GM23248 (cell line): ENCODE measurements around the gene PSMA7. TPM values are rescaled to one million over a fixed set of nuclear protein-coding genes. Genes with fewer than 3 reads are reported as not detected.
"Not testable (repeated sequence)": the region's sequence is repeated elsewhere in the genome, so short reads cannot be mapped to it uniquely, and the experiment has no call there.

Experiments
- DNase-seq: peaks from one replicate; pipeline ENCODE4 v3.0.0-alpha.2; 2015
- H2AFZ ChIP-seq: fragments of 200-600 bp; sonication (generic); 2 replicates; pipeline ENCODE4 v1.6.1; 2016; ENCODE audit warnings: antibody characterized with exemption
- H3F3A ChIP-seq: fragments of 200-600 bp; sonication (generic); 2 replicates; pipeline ENCODE4 v1.6.1; 2016; ENCODE audit warnings: mild to moderate bottlenecking, antibody characterized with exemption, mixed run types; ENCODE audit not compliant: insufficient read depth
- H3K27ac ChIP-seq: fragments of 200-600 bp; sonication (generic); 2 replicates; pipeline ENCODE4 v1.5.1; 2016; ENCODE audit warnings: mild to moderate bottlenecking
- H3K27me3 ChIP-seq: fragments of 200-600 bp; sonication (generic); replicated peaks from 2 replicates; pipeline ENCODE4 v1.6.1; 2016; ENCODE audit warnings: mild to moderate bottlenecking; ENCODE audit not compliant: insufficient read depth
- H3K36me3 ChIP-seq: fragments of 200-600 bp; sonication (generic); 2 replicates; pipeline ENCODE4 v1.6.1; 2016; ENCODE audit warnings: low read depth, mild to moderate bottlenecking
- H3K4me1 ChIP-seq: fragments of 200-600 bp; sonication (generic); 2 replicates; pipeline ENCODE4 v1.6.1; 2016; ENCODE audit warnings: mild to moderate bottlenecking; ENCODE audit not compliant: insufficient read depth
- H3K4me2 ChIP-seq: fragments of 200-600 bp; sonication (generic); one replicate; pipeline ENCODE4 v1.6.1; 2016; ENCODE audit warnings: mild to moderate bottlenecking; ENCODE audit not compliant: unreplicated experiment
- H3K4me3 ChIP-seq: fragments of 200-600 bp; sonication (generic); 2 replicates; pipeline ENCODE4 v1.5.1; 2016; ENCODE audit warnings: mild to moderate bottlenecking
- H3K79me2 ChIP-seq: fragments of 200-600 bp; sonication (generic); 2 replicates; pipeline ENCODE4 v1.6.1; 2016; ENCODE audit warnings: mild to moderate bottlenecking; ENCODE audit not compliant: insufficient read depth
- H3K9ac ChIP-seq: fragments of 200-600 bp; sonication (generic); 2 replicates; pipeline ENCODE4 v1.6.1; 2016; ENCODE audit warnings: mild to moderate bottlenecking
- H3K9me2 ChIP-seq: fragments of 200-600 bp; sonication (generic); 2 replicates; pipeline ENCODE4 v1.6.1; 2016; ENCODE audit warnings: mixed run types, mild to moderate bottlenecking, moderate library complexity; ENCODE audit not compliant: insufficient read depth
- H3K9me3 ChIP-seq: fragments of 200-600 bp; sonication (generic); one replicate; pipeline ENCODE4 v1.6.1; 2017; ENCODE audit warnings: low read depth
- H4K20me1 ChIP-seq: fragments of 200-600 bp; sonication (generic); 2 replicates; pipeline ENCODE4 v1.6.0; 2016; ENCODE audit not compliant: insufficient read depth
- EZH2 ChIP-seq: fragments of 200-600 bp; sonication (generic); IDR thresholded peaks from 2 replicates; pipeline ENCODE4 v1.6.1; 2018; ENCODE audit warnings: antibody characterized with exemption, mild to moderate bottlenecking; ENCODE audit not compliant: insufficient read depth, poor library complexity, severe bottlenecking
- EZH2phosphoT487 ChIP-seq: fragments of 200-600 bp; sonication (generic); IDR thresholded peaks from 2 replicates; pipeline ENCODE4 v1.6.1; 2018; ENCODE audit warnings: antibody characterized with exemption, moderate library complexity, mild to moderate bottlenecking, low read depth; ENCODE audit not compliant: insufficient read depth
- WGBS, 2 experiments: methylation state at CpG; one replicate each; pipeline ENCODE4 v1.1.6; 2015 to 2017; ENCODE audit warnings: low lambda C conversion rate in 2 of 2, low coverage in 1 of 2; ENCODE audit errors: missing lambda C conversion rate in 2 of 2; 5-methylcytosine and 5-hydroxymethylcytosine counted together
- in situ Hi-C: fragments of 300-500 bp; cut with MboI; formaldehyde crosslinking; loops from 2 replicates; pipeline ENCODE4 v1.15.0; 2020
- polyA plus RNA-seq: library from polyadenylated mRNA; unstranded; fragments of >200 nt; fragmentation: Nextera tagmentation; extraction: Ambion mirVana; gene quantifications from 2 replicates; pipeline ENCODE4 v1.2.1, GENCODE V29; 2016
- total RNA-seq: library from RNA; depleted of rRNA; stranded (reverse); fragments of >200 nt; shearing (Covaris generic); gene quantifications from 2 replicates; pipeline ENCODE4 v1.2.3, GENCODE V29; 2014

PSMA7 gene
- total and polyA plus RNA-seq, 2 experiments from 2014 or later: 268 to 488 TPM

DNA sequence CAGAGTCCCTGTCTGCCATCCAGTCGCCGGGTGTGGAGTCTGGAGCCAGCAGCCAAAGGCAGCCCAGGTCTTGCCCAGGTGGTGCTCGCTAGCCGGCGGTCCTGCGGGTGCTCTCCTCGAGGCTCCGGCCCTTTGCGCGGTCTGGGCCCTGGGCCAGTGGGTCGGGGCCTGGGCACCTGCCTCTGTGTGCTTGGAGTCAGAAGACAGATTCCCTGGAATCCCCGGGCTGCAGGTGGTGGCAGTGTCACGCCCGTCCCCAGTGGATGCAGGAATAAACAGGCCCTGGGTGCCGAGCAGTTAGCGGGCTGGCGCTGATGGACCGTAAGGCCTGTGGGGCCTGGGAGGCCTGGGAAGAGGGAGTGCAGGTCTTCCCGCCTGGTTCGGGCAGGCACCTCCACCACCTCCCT is 5.7 kb upstream of the PSMA7 start:
- Histone ChIP-seq H3K9me2 (no peaks in the 10 kb centered on the region), H3F3A (peaks cover 6% of the 10 kb centered on the region), H3K27me3 (no peaks in the 10 kb centered on the region), H3K27ac (no peak overlapping the region), H4K20me1 (no peaks in the 10 kb centered on the region; the same call in 1 of the 2 replicates), H3K36me3 (no peaks in the 10 kb centered on the region), H2AFZ (no peak overlapping the region), H3K9me3 (no peaks in the 10 kb centered on the region), H3K4me1 (peaks cover 9% of the 10 kb centered on the region), H3K79me2 (peaks cover 97% of the 10 kb centered on the region), H3K4me2 (no peak overlapping the region), H3K4me3 (no peak overlapping the region), H3K9ac (no peak overlapping the region)
- in situ Hi-C loops: no loop called here
- no peak for TF ChIP-seq EZH2phosphoT487
- no peak for TF ChIP-seq EZH2
- 92 to 94% methylated on average over 15 to 16 of the region's 20 CpGs for WGBS, 2 experiments
- no peak for DNase-seq

DNA sequence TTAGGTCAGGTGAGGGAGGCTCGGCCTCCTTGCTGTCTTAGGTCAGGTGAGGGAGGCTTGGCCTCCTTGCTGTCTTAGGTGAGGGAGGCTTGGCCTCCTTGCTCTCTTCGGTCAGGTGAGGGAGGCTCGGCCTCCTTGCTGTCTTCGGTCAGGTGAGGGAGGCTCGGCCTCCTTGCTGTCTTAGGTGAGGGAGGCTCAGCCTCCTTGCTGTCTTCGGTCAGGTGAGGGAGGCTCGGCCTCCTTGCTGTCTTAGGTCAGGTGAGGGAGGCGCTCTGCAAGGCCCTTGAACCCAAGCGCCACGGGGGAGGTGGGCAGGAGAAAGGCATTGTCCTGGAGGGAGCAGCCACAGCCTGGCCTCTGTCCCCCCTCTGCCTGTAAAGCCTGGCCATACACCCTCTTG is 5.2 kb upstream of the PSMA7 start:
- H3K36me3 ChIP-seq, H4K20me1 ChIP-seq, H3K27ac ChIP-seq, H3K9ac ChIP-seq, DNase-seq, H3K27me3 ChIP-seq, in situ Hi-C loops, H2AFZ ChIP-seq, H3K9me3 ChIP-seq, H3F3A ChIP-seq, H3K4me2 ChIP-seq, H3K4me3 ChIP-seq, H3K4me1 ChIP-seq, H3K9me2 ChIP-seq: not testable (repeated sequence)
- WGBS, 2 experiments: 93 to 97% methylated on average over 5 to 10 of the region's 10 CpGs
- H3K79me2 ChIP-seq: peaks cover 92% of the 10 kb centered on the region

DNA sequence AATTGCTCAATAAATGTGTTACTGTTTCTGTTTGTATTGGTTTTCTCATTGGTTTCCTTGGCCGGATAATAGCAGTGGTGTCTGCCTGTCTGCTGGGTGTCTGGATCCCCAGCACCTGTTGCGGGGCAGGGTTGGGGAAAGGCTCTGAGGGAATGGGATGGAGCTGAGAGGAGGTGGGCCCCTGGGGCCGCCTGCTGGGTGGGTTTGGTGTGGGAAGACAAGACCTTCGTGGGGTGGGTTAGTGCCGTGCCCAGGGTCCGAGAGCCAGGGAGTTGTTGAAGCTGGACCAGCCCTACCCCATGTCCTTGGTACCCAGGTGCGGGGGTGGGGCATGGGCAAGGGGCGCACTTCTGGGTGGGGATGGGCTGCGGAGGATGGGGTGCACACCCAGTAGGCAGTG is 4.3 kb upstream of the PSMA7 start:
- WGBS, 2 experiments: 93% methylated on average over 9 of the region's 9 CpGs
- in situ Hi-C loops: no loop called here

DNA sequence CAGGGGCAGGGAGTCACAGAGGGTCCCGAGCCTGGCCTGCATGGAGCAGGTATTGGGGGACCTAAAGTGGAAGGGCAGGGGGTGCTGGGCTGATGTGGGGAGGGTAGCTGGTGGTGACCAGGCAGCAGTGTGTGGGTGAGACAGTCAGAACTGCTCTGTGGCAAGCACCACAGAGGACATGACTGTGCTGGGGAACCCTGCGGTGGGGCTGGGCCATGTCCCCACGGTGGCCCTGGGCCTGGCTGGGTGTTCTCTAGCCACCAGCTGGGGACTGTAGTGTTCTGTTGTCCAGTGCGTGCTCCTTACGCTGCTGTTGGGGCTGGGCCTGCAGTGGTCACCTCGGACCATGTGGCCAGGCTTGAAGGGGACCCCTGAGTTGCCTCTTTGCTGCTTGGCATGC is 3.9 kb upstream of the PSMA7 start:
- Histone ChIP-seq H3F3A (peaks cover 8% of the 10 kb centered on the region), H2AFZ (no peak overlapping the region), H3K9me2 (no peaks in the 10 kb centered on the region), H3K36me3 (no peaks in the 10 kb centered on the region), H3K27me3 (no peaks in the 10 kb centered on the region), H3K79me2 (peaks cover 87% of the 10 kb centered on the region), H3K9ac (no peak overlapping the region), H3K9me3 (no peaks in the 10 kb centered on the region), H3K27ac (no peak overlapping the region), H3K4me2 (no peak overlapping the region), H3K4me1 (peaks cover 9% of the 10 kb centered on the region), H4K20me1 (no peaks in the 10 kb centered on the region; the same call in 1 of the 2 replicates), H3K4me3 (no peak overlapping the region)
- DNase-seq: no peak
- in situ Hi-C loops: no loop called here
- TF ChIP-seq EZH2phosphoT487 (no peak), EZH2 (no peak)
- WGBS, 2 experiments: 91 to 92% methylated on average over 6 of the region's 6 CpGs

More for the DNA sequence above, 4.3 kb upstream of the PSMA7 start:
- peaks cover 87% of the 10 kb centered on the region for H3K79me2 ChIP-seq
- no peak for DNase-seq
- H3F3A ChIP-seq: peaks cover 6% of the 10 kb centered on the region
- no peak overlapping the region for H3K27ac ChIP-seq
- no peaks in the 10 kb centered on the region; the same call in 1 of the 2 replicates for H4K20me1 ChIP-seq
- H3K36me3 ChIP-seq: no peaks in the 10 kb centered on the region
- H2AFZ ChIP-seq: no peak overlapping the region
- H3K9ac ChIP-seq: no peak overlapping the region
- H3K9me2 ChIP-seq: no peaks in the 10 kb centered on the region
- H3K4me1 ChIP-seq: peaks cover 9% of the 10 kb centered on the region
- H3K9me3 ChIP-seq: no peaks in the 10 kb centered on the region
- no peaks in the 10 kb centered on the region for H3K27me3 ChIP-seq
- TF ChIP-seq EZH2 (no peak), EZH2phosphoT487 (no peak)
- no peak overlapping the region for H3K4me2 ChIP-seq
- H3K4me3 ChIP-seq: no peak overlapping the region

DNA sequence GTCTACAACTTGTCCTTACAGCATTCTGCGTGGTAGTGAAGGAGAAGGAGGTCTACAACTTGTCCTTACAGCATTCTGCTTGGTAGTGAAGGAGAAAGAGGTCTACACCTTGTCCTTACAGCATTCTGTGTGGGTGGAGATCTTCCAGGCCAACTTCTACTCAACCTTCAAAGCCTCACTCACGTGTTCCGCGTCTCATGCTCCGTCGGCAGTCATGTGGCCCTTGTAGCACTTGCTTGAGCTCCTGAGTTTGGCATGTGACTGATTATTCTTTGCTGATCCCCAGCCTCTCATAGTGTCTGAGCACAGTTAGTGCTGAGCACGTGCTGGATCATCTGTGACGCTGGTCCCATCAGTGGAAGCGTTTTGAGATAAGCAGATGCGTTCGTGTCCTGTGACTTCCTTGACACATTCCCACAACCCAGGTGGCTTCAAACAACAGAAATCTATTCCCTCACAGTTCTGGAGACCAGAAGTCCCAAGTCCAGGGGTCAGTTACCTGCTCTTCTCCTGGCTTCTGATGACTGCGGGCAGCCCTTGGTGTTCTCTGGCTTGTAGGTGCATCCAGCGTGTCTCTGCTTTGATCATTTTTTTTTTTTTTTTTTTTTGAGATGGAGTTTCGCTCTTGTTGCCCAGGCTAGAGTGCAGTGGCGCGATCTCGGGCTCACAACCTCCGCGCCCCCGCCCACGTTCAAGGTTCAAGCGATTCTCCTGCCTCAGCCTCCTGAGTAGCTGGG is 3.0 kb upstream of the PSMA7 start:
- H3K9me2 ChIP-seq: no peaks in the 10 kb centered on the region

More for the DNA sequence above, 3.0 kb upstream of the PSMA7 start:
- Histone ChIP-seq H3K4me2 (no peak overlapping the region), H2AFZ (no peak overlapping the region), H3K27me3 (no peaks in the 10 kb centered on the region), H3K9me3 (no peaks in the 10 kb centered on the region), H3K27ac (no peak overlapping the region), H3F3A (peaks cover 18% of the 10 kb centered on the region), H3K4me3 (no peak overlapping the region), H3K36me3 (no peaks in the 10 kb centered on the region), H3K9ac (no peak overlapping the region), H3K79me2 (peaks cover 87% of the 10 kb centered on the region), H4K20me1 (peaks cover 5% of the 10 kb centered on the region), H3K4me1 (peaks cover 16% of the 10 kb centered on the region)
- 92 to 94% methylated on average over 18 to 22 of the region's 22 CpGs for WGBS, 2 experiments
- in situ Hi-C loops: no loop called here
- no peak for TF ChIP-seq EZH2
- no peak for TF ChIP-seq EZH2phosphoT487
- DNase-seq: no peak
